Ovary (tissue), 10 donors: Measurements from ENCODE around the gene ZNF429. TPM values are rescaled to one million over a fixed set of nuclear protein-coding genes. Genes with fewer than 3 reads are reported as not detected.
A peak's percentile ranks its signal among the peaks of the same experiment; 100 is the strongest.

ENCODE experiments used
- DNase-seq, 5 donors: peaks; one replicate each; pipeline ENCODE4 v3.0.0-alpha.2; 2019 to 2020
- H3K27ac ChIP-seq, 2 donors: fragments of 200-600 bp; one replicate each; pipeline versions ENCODE4 v1.5.1 to v1.8.0; 2019 to 2022
- H3K27me3 ChIP-seq: fragments of 200-600 bp; one replicate; pipeline ENCODE4 v1.8.0; 2022
- H3K36me3 ChIP-seq: fragments of 200-600 bp; sonication (generic); one replicate; pipeline ENCODE4 v1.5.1; 2019
- H3K4me1 ChIP-seq: one replicate; pipeline ENCODE4 v1.8.1; 2013; ENCODE audit warnings: mild to moderate bottlenecking, moderate library complexity; ENCODE audit not compliant: insufficient read depth
- H3K4me3 ChIP-seq: fragments of 200-600 bp; sonication (generic); one replicate; pipeline ENCODE4 v1.5.1; 2017
- H3K9me3 ChIP-seq, 2 donors: fragments of 200-600 bp in 1 of 2; sonication (generic) in 1 of 2; one replicate each; pipeline versions ENCODE4 v1.5.1 to v1.8.1; 2013 to 2019; ENCODE audit warnings: mild to moderate bottlenecking in 1 of 2, moderate library complexity in 1 of 2
- CTCF ChIP-seq, 3 donors: fragments of 450-650 bp in 2 of 3; fragments of 200-600 bp in 1 of 3; IDR thresholded peaks; one replicate each; pipeline versions ENCODE4 v1.5.1 to v1.8.0; 2016 to 2022; ENCODE audit warnings: antibody characterized with exemption in 3 of 3, mild to moderate bottlenecking in 1 of 3
- EP300 ChIP-seq: sonication (generic); formaldehyde crosslinking; IDR thresholded peaks from one replicate; pipeline ENCODE4 v1.6.1; 2017; ENCODE audit warnings: antibody characterized with exemption
- POLR2A ChIP-seq: fragments of 450-650 bp; IDR thresholded peaks from one replicate; pipeline ENCODE4 v1.6.1; 2017; ENCODE audit warnings: antibody characterized with exemption, mild to moderate bottlenecking, moderate library complexity
- WGBS, 3 donors: extraction: QIAGEN DNeasy Blood & Tissue Kit in 1 of 3; methylation state at CpG; one replicate each; pipeline versions ENCODE4 v1.1.5 to v1.1.7; 2013 to 2017; 5-methylcytosine and 5-hydroxymethylcytosine counted together
- intact Hi-C, 4 donors: fragments of 100-400 bp; cut with DNase I; formaldehyde crosslinking; loops; one replicate each; pipeline versions ENCODE4 v1.11.0 to v1.15.1; 2022 to 2023
- long read RNA-seq, 3 donors: library from polyadenylated mRNA in 2 of 3; unstranded in 2 of 3; transcript quantifications; one replicate each; pipeline ENCODE4 v2.0.0 and lab custom pipeline, GENCODE V29; 2021 to 2026
- polyA plus RNA-seq, 2 donors: library from polyadenylated mRNA; stranded (reverse); fragments of 200-250 nt in 1 of 2; fragments of 350-450 nt in 1 of 2; fragmentation: Illumina TruSeq in 1 of 2; extraction: RNeasy Lipid Tissue Mini Kit (QIAGEN cat#74804) in 1 of 2; gene quantifications; one replicate each; pipeline ENCODE4 v1.2.3, GENCODE V29; 2013 to 2014
- total RNA-seq, 7 donors: library from RNA; depleted of rRNA in 2 of 7; stranded (reverse); fragments of >200 nt in 2 of 7; fragmentation: NEBNext Ultra II Directional in 3 of 7; extraction: Animal tissue kit (Norgen Biotek cat#: 25700) in 3 of 7; gene quantifications; one replicate each; pipeline versions ENCODE4 v1.1.0 to v1.2.4, GENCODE V29; 2016 to 2023
- donor health status: DM: no; HTN: no; CAD: no; lungs with moderate emphysema.
- donor health status: DM: no; HTN: no; CAD: no.
- donor health status: Bipolar disorder and iron deficiency.
- donor health status: DM: yes; HTN: yes; CAD: no.
- donor health status: DM: no; HTN: no; CAD: no.
- donor health status: DM: yes; HTN: yes; CAD: no.

ZNF429 gene
- 10 to 100 TPM; 12.3 to 22.8 (median 18.4) TPM for total RNA-seq
- 10 to 100 TPM; 10.9 to 12.8 TPM for polyA plus RNA-seq
- long read RNA-seq, donor 1, transcript ZNF429-201 (4 exons, 2,233 nt): major isoform, 18 of 44 reads
- long read RNA-seq, donor 1, partial matches to known transcripts: 4 of 44 reads
- long read RNA-seq, donor 1, other reads (novel, unspliced or antisense): 21 of 44 reads
- long read RNA-seq, donor 2, partial matches to known transcripts: 0 of 2 reads
- long read RNA-seq, donor 2, other reads (novel, unspliced or antisense): 0 of 2 reads
- long read RNA-seq, donor 3, partial matches to known transcripts: 1 of 24 reads
- long read RNA-seq, donor 3, other reads (novel, unspliced or antisense): 16 of 24 reads

DNA sequence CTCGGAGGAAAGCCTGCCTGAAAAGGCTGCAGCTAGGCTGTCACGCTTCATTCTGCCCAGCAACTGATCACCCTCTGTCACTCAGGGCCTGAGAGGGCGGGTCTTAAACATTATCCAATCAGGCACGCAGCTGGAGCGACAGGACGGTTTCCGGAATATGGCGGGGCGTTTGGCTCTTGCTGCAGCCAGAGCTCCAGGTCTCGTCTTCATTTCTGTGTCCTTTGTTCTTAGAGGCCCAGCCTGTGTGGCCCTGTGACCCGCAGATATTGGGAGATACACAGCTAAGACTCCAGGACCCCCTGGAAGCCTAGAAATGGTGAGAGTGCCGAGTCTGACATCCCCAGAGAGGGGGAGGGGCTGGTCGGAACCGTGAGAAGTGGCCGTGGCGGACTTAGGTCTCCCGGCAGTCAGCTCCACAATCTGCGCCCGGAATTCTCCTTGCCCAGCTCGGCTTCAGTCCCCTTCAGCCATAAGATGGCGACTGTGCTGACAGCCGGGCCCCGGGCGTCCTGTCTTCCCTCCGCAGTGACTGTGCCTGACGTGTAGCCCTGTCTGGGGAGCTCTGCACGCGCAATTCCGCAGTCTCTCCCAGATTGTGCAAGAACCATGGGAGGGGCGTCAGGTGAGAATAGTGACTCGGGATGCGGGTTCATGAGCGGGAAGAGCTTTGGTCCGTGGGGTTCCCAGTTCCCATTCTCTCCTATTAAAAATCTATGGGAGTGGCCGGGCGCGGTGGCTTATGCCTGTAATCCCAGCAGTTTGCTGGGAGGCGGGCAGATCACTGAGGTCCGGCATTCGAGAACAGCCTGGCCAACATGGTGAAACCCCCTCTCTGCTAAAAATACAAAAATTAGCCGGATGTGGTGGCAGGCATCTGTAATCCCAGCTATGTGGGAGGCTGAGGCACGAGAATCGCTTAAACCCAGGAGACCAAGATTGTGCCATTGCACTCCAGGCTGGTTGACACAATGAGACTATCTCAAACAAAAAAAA, at the start of gene ZNF429:
ZNF429 (plus strand) TSS at position 144 of the 993 bp plus-strand sequence; CDS start at position 314, 170 bp downstream.
- Histone ChIP-seq H3K4me3 (peak within 1 kb of the TSS; percentile 56), H3K27ac (peak within 1 kb of the TSS; percentile 86 to 89), H3K27me3 (no peaks in the 10 kb centered on the region), H3K9me3 (no peaks in the 10 kb centered on the region), H3K36me3 (no peaks in the 10 kb centered on the region), H3K4me1 (peaks cover 10% of the 10 kb centered on the region)
- 1% methylated on average over 38 to 43 of the region's 43 CpGs for WGBS, 3 donors
- intact Hi-C loops: no loop called here
- TF ChIP-seq POLR2A (peak; percentile 93), EP300 (peak; percentile 39), CTCF (IDR thresholded peaks at IDR 0.05) (no peak)
- DNase-seq: peak; percentile 87 to 94 (median 90)

DNA sequence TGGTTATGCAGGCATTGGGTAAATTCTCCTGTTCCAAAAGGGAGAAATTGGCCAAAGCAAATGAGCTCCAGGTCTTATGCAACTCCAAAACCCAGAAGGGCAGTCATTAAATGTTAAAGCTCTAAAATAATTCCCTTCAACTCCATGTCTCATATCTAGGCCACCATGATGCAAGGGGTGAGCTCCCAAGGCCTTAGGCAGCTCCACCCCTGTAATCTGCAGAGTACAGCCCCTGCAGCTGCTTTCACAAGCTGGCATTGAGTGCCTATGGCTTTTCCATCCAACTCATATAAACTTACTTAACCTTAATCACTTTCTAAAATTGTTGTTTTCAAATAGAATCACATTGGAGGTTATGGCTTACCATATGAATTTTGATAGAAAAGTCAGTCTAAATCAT, 44.7 kb upstream of the ZNF429 start:
- no peak for TF ChIP-seq EP300
- no peak for TF ChIP-seq POLR2A
- no peak for TF ChIP-seq CTCF (IDR thresholded peaks at IDR 0.05)
- Histone ChIP-seq H3K4me1 (no peaks in the 10 kb centered on the region), H3K4me3 (no peak overlapping the region), H3K27me3 (no peaks in the 10 kb centered on the region), H3K9me3 (peaks cover 0 to 6% of the 10 kb centered on the region in 2 donors), H3K36me3 (no peaks in the 10 kb centered on the region), H3K27ac (no peak overlapping the region)
- DNase-seq: no peak
- intact Hi-C loops: no loop called here

DNA sequence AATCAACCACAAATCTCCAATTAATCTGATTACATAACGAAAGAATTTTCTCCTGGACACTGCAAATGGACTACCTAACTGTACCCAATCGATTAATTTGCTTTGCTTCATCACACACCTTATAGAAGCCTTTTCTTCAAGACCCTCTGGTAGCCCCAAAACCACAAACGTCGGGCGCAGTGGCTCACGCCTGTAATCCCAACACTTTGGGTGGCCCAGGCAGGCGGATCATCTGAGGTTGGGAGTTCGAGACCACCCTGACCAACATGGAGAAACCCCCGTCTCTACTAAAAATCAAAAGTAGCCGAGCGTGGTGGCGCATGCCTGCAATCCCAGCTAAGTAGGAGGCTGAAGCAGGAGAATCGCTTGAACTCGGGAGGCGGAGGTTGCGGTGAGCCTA, 42.9 kb upstream of the ZNF429 start:
- H3K4me1 ChIP-seq: no peaks in the 10 kb centered on the region
- no peak overlapping the region for H3K27ac ChIP-seq
- intact Hi-C loops: no loop called here
- no peak for TF ChIP-seq CTCF (IDR thresholded peaks at IDR 0.05)
- no peak for TF ChIP-seq EP300
- TF ChIP-seq POLR2A: no peak
- H3K27me3 ChIP-seq: no peaks in the 10 kb centered on the region
- 94 to 97% (median 95%) methylated on average over 16 of the region's 16 CpGs for WGBS, 3 donors
- H3K4me3 ChIP-seq: no peak overlapping the region
- H3K36me3 ChIP-seq: no peaks in the 10 kb centered on the region
- H3K9me3 ChIP-seq: peaks cover 0 to 1% of the 10 kb centered on the region in 2 donors
- DNase-seq: no peak

GRCh38 chr19:21463449-21464105, 41.8 kb upstream of the ZNF429 start:
- DNase-seq: peak; percentile 68 to 74 (median 71)
- WGBS, 3 donors: 0 to 2% (median 0%) methylated on average over 38 of the region's 38 CpGs
- TF ChIP-seq CTCF (IDR thresholded peaks at IDR 0.05): no peak
- no peak for TF ChIP-seq EP300
- no peak for TF ChIP-seq POLR2A
- intact Hi-C loops: no loop called here
- no peaks in the 10 kb centered on the region for H3K4me1 ChIP-seq
- peak overlapping the region; percentile 66 to 67 for H3K27ac ChIP-seq
- H3K9me3 ChIP-seq: no peaks in the 10 kb centered on the region
- H3K4me3 ChIP-seq: peak overlapping the region; percentile 41
- H3K27me3 ChIP-seq: no peaks in the 10 kb centered on the region
- no peaks in the 10 kb centered on the region for H3K36me3 ChIP-seq
